DMS79 treated with DMSO at 0.1 percent for 48 hours (cell line): Measurements from ENCODE around the gene TGFBI.
"Not testable (repeated sequence)": the region's sequence is repeated elsewhere in the genome, so short reads cannot be mapped to it uniquely, and the experiment has no call there.

Experiments
- DNase-seq: peaks from one replicate; lab custom pipeline; 2025; lab: John Stamatoyannopoulos, UW

Gene TGFBI

DNA sequence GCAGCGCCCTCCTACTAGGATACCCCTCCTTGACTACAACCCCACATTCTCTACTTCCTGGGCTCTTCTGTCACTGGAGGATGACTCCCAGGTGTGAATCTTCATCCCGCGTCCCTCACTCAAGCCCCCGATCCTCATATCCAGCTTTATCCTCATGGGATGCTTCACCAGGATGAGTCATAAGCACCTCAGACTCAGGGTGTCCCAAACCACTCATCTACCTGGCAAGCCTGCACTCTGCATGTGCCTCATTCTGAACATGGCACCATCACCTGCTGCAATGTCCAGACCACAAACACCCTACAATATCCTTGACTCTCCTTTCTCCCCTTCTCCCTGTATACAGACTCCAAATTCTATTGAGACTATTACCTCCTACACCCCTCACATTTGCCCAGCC, 1.5 kb upstream of the TGFBI start:
- no peak for DNase-seq

GRCh38 chr5:136028090-136028489, 698 bp upstream of the TGFBI start:
- DNase-seq: no peak

- DNase-seq: no peak
Measured at GRCh38 chr5:136030252-136030651, 1.5 kb downstream of the TGFBI start.

- no peak for DNase-seq
Measured at GRCh38 chr5:136030956-136031611, 2.3 kb downstream of the TGFBI start.

DNA sequence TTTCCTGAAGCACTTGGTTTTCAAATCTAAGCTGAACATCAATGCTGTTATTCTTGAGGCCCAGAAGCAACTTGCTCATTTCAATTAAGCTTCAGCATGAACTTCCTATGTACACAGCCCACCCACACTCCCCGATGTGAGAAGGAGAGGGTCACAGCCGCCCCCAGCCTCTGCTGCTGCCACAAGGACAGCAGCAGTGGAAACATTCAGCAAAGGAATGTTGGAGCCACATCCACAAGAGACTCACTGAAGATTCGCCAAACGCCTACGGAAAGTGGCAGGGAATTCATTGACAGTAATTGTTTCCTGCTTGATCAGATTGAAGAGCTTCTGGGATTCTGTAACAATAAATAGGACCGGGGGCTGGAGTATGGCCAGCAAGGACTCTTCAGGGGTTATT, 2.9 kb downstream of the TGFBI start:
- DNase-seq: no peak

- DNase-seq: no peak
Measured at GRCh38 chr5:136032564-136032963, 3.8 kb downstream of the TGFBI start.

- peak; percentile 38 for DNase-seq
Measured at GRCh38 chr5:136033234-136033633, 4.4 kb downstream of the TGFBI start.

DNA sequence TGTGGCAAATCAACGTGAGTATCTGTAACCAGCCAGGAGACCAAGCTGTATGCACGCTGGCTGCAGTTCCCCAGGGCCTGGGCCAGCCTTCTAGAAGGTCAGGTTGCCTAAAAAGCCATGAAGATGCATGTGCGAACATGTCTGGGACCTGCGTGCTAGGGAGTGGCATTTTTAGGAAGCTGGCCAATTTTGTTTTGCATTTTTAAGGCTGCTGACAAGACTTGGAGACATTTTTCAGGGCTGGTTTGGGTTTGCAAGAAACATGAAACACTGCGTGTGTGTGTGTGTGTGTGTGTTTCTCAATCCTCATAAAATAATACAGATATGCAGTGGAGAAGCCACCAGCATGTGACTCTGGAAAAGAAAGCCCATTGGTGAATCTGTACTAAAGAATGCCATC, 5.1 kb downstream of the TGFBI start:
- DNase-seq: peak; percentile 38

- no peak for DNase-seq
Measured at GRCh38 chr5:136034492-136034891, 5.7 kb downstream of the TGFBI start.

GRCh38 chr5:136034984-136035383, 6.2 kb downstream of the TGFBI start:
- no peak for DNase-seq

DNA sequence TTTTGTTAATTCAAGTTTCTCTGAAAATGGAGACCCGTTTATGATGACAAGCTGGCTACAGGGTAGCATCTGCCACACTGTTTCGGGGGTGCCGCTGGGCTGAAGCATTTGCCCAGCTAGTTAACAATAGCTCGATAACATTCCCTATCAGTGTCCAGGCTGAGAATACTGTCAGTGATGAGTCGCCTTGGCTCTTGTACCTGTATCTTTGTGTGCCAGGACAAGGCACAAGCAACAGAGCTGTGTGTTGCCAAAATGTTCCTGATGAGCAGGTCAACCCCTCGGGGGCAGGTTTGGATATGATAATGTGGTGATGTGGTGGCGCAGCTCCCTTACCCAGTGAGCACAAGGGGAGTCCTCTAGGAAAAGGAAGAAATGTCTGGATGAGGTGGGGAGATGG, 7.0 kb downstream of the TGFBI start:
- no peak for DNase-seq

GRCh38 chr5:136036293-136036911, 7.6 kb downstream of the TGFBI start:
- DNase-seq: no peak

- peak; percentile 51 for DNase-seq
Measured at GRCh38 chr5:136037001-136037705, 8.4 kb downstream of the TGFBI start.

DNA sequence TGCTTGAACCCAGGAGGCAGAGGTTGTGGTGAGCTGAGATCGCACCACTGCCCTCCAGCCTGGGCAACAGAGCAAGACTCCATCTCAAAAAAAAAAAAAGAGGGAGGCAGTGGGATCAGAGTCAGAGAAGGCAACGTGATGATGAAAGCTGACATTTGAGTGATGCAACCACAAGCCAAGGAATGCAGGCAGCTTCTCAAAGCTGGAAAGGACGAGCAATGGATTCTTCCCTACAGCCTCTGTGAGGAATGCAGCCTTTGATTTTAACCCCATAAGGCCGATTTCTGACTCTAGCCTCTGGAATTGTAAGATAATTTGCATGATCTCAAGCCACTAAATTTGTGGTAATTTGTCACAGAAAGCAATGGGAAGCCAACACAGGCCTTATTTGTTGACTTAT, 9.8 kb downstream of the TGFBI start:
- no peak for DNase-seq

GRCh38 chr5:136039202-136039601, 10.4 kb downstream of the TGFBI start:
- DNase-seq: no peak

DNA sequence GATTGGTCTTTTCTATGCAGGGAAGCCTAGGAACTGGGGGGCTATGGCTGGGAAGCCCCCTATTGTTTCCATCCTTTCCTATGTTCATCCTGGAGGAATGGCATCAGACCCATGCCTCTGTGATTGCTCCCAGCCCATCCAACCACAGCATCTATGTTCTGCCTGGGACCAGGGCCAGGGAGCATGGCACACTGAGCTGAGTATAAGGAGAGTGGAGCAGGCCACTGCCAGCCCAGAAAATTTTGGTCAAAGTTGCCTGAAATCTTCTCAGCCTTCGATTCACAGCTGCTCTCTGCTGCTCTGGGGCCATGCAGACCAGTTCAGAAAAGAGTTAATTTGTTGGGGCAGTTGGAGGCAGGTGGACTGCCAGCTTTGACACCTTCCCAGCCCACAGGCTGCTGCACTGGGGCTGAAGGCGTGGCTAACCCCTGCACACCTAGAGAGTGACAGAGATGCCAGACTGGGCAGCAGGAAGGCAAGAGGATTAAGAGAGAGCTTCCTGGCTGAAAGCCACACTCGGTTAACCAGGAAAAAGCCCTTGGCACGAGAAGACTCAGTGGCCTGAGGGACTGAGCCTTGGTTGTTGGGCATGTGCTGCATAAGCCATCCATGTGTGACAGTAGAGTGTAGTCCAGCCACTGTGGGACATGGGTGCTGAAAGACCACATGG, 12.1 kb downstream of the TGFBI start:
- peak; percentile 4 for DNase-seq

DNA sequence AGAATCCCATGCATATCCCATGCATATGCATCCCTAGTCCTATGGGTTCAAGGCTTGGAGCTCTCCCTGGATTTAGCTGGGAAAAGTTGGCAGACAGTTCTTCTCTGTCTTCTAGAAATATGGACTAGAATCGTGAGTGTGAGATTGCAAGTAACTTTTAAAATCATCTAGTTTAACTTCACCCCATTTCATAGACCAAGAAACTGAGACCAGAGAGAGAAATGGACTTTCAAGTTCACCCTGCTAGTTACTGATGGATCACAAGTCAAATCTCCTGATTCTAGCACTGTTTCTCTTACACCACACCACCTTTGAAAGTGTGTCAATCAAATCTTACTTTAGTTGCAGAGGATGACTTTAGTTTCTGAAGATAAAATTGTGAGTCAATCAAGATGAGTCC, 13.4 kb downstream of the TGFBI start:
- no peak for DNase-seq

- DNase-seq: no peak
Measured at GRCh38 chr5:136042665-136043121, 13.9 kb downstream of the TGFBI start.

- no peak for DNase-seq
Measured at GRCh38 chr5:136043551-136043950, 14.8 kb downstream of the TGFBI start.

DNA sequence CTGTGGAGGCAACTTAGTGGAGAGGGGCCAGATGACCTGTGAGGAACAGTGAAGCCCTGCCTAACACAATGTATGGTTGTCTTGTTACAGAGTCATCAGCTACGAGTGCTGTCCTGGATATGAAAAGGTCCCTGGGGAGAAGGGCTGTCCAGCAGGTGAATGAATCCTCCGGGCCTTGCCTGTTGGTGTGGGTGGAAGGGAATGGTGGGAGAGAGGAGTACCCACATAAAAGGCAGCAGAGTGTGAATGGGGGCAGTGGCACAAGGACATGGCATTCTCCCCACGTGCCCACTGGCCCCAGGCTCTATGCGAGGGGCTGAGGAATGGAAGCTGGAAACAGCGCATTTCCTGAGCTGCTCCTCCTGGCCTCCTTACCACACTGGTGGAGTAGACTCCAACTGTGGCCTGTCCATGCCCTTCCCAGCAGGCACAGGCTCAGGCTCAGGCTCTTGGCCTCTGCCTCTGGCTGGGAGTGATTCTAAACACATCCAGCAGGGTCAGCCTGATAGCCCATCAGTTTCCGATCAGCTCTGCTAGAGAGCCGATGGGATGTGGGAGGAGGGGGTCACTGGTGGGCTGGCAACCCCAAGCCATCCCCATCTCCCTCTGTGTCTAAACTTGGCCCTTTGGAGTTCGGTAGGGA, 15.3 kb downstream of the TGFBI start:
- DNase-seq: no peak

- not testable (repeated sequence) for DNase-seq
Measured at GRCh38 chr5:136045026-136045425, 16.2 kb downstream of the TGFBI start.

DNA sequence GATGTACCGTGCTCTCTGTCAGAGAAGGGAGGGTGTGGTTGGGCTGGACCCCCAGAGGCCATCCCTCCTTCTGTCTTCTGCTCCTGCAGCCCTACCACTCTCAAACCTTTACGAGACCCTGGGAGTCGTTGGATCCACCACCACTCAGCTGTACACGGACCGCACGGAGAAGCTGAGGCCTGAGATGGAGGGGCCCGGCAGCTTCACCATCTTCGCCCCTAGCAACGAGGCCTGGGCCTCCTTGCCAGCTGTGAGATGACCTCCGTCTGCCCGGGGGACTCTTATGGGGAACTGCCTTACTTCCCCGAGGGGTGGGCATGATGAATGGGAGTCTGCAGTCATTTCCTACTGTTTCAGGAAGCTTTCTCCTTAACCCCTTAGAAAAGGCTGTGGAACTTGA, 17.5 kb downstream of the TGFBI start:
- DNase-seq: no peak
